ENCODE measurements around the gene MLC1.

DNA sequence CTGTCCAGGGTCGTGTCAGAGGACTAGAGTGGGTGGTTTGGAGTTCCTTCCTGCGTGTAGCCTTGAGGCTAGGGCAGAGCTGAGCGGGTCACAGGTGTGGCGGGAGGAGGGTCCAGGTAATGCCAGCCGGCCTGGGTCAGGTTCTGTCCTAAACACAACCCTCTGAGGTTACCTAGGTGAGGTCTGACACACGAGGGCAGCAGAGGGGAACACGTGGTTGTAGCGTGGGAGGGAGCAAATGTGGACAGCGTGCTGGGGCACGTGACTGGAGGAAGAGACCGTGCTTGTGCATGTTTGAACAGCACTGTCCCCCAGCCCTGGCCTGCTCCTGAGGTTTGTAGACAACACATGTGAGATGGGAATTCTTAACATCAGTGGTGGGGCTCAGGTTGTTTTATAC lies 17.7 kb upstream of the MLC1 start:
- TF ChIP-seq, protein P1, sequence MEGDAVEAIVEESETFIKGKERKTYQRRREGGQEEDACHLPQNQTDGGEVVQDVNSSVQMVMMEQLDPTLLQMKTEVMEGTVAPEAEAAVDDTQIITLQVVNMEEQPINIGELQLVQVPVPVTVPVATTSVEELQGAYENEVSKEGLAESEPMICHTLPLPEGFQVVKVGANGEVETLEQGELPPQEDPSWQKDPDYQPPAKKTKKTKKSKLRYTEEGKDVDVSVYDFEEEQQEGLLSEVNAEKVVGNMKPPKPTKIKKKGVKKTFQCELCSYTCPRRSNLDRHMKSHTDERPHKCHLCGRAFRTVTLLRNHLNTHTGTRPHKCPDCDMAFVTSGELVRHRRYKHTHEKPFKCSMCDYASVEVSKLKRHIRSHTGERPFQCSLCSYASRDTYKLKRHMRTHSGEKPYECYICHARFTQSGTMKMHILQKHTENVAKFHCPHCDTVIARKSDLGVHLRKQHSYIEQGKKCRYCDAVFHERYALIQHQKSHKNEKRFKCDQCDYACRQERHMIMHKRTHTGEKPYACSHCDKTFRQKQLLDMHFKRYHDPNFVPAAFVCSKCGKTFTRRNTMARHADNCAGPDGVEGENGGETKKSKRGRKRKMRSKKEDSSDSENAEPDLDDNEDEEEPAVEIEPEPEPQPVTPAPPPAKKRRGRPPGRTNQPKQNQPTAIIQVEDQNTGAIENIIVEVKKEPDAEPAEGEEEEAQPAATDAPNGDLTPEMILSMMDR (IDR thresholded peaks at IDR 0.05): no peak
- no peak for TF ChIP-seq EZH2 (IDR thresholded peaks at IDR 0.05; ENCODE audit: borderline replicate concordance, insufficient read depth, low read depth, low read length, poor library complexity, severe bottlenecking)
